HK-2 (cell line): ENCODE data around the gene CDH13.

ENCODE experiments used
- DNase-seq: peaks from one replicate; pipeline ENCODE4 v3.0.0-alpha.2; 2018; ENCODE audit not compliant: unreplicated experiment

Gene CDH13

DNA sequence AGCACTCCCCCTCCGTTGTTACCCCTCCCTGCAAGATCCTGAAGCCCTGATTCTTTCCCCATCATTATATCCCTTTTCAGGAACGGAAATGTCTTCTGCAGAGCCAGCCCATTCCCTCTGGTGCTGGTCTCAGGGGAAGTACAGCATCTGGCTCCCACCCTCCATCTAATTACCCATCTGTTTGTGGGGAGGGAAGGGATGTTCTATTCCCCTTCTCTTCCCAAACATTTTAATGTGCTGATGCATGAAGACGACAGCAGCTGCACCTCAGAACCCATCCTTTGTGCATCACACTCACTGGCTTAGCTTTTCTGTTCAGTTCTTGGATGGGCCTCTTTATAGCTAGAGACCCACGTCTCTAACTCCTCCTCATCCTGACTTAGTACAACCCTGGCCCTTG is 367.2 kb downstream of the CDH13 start:
- DNase-seq = no peak

DNA sequence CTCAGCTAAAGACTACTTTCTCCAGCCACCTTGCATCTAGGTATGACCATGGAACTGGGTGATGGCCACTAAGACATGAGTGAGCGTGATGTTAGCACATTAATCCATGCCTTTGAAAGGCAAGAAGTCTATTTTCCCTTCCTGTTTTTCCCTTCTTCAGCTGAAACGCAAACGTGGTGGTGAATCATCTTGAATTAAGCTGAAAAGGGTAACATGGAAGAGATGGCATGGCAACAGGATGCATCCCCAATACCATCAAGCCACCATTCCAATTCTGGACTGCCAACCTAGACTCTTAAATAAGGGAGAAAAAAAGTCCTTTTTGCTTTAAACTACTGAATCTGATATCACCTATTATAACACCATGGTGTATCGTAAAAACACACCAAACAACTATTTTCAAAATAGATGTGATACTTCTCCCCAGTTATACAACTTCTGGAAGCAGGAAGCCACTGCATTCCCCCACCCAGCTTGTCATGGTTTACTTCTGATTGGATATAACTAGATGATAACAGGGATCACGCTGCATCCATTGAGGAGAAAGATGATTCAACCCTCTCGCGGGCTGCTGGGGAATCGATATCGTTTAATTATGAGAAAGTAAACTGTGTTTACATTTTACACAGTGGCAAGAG is 368.6 kb downstream of the CDH13 start:
- no peak for DNase-seq

DNA sequence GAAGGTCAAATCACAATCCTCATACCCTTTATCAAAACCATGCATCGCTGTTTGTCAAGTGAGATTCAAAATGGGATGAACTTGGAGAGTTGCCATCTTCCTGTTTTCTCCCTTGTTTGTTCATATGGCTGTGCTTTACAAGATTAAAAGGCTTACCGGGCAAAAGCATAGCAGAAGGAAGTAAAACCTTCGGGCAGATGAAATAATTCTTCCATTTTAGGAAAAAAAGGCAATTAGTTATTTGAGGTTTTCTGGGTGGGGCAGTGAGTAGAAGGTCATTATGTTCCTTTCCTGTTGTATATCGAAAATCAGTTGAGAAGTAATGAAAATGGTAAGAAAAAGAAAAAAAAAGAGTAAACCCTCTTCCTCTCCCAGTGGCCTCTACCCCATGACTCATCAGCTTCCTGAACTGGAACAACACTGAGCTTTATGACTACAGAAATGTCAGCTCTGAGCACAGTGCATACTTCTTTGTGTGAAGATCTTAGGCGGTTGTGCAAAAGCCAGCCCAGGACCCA is 369.2 kb downstream of the CDH13 start:
- DNase-seq = peak; percentile 2

DNA sequence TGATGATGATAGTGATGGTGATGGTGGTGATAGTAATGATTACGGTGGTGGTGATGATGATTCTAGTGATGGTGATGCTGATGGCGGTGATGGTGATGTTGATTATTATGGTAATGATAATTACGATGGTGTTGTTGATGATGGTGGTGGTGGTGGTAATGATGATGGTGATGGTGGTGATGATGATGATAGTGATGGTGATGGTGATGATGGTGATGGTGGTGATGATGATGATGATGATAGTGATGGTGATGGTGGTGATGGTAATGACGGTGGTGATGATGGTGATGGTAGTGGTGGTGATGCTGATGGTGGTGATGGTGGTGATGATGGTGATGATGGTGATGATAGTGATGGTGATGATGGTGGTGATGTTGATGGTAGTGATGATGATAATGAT is 370.0 kb downstream of the CDH13 start:
- DNase-seq = no peak

DNA sequence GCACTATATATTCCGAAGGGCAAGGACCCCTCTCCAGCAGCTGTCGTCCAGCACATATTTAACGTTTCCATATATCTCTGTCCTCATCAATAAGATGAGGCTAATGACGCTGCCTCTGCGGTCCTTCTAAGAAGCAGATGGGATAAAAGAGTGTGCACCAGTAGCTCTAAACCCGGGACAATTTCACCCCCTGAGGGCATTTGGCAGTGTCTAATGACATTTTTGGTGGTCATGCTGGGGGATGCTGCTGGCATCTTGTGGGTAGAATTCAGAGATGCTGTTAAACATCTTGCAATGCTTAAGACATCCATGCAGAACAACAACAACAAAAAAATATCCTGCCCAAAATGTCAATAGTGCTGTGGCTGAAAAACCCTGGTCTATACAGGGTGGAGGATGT is 372.9 kb downstream of the CDH13 start:
- no peak for DNase-seq

DNA sequence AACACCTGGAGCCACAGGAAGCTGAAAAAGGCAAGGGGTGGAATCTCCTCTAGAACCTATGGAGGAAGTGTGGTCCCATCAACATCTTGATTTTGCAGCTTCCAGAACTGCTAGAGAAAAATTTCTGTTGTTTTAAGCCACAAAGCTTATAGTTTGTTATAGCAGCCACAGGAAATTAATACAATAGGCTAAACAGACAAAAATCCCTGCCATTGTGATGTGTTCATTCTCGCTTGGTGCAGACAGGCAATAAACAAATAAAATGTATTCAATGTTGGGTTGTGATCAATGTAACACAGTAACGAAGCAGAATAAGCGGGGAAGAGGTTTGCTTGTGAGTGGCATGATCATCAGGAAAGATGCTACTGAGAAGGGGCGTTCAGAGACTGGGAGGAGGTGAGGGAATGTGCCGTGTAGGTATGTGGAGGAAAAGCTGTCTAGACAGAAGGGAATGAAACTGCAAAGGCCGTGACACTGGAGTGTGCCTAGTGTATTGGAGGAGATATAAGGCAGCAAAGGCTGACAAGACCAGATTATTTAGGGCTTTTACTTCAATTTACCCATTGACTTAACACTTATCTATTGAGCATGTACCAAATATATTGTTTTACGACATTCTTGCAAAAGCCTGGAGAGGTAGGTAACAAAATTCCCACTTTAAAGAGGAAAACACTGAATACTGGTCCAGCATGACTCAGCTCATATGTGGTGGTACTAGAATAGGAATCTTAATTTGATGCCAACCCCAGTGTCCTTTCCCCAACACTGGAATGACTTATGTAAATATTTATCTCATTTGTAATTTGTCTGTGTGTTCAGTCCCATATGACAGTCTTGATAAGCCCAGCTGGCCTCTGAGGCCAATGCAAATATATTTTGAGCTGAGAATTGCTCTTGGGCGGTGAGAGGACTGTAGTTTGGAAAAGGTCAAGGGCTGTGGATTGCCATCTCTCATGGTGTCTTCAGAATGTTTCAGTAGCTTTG is 375.9 kb downstream of the CDH13 start:
- DNase-seq = no peak

DNA sequence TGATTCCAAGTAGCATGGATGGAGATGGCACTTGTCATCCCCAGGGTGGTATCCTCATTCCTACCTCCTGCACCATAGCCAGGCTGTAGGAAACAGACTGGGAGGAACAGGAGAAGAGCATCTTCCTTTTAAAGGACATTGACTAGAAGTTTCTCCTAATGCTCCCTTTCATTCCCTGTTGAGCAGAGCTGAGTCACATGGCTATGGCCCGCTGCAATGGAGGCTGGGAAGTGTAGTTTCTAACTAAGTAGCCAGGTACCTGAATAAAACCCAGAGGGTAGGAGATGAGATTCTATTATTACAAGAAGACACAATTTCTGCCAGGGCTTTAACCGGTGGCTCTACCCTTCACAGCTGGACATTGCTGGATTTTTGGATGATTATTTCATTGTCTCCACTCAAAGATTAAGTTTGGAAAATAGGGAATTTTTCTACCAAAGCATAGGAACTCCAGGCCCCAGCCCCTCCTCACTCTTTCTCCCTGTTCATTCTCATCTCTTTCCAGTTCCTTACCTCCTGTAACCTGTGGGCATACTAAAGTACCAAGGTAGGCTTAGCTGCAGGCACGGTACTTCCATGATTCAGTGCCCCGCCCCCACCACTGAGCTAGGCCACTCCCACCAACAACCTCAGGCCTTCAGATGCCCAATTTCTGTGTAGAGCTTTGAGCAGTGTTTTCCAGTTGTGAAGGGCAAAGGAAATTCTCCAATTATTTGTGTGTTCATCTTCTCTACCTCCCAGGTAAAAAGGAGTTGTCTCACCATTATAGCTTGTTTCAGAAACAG is 378.3 kb downstream of the CDH13 start:
- no peak for DNase-seq

DNA sequence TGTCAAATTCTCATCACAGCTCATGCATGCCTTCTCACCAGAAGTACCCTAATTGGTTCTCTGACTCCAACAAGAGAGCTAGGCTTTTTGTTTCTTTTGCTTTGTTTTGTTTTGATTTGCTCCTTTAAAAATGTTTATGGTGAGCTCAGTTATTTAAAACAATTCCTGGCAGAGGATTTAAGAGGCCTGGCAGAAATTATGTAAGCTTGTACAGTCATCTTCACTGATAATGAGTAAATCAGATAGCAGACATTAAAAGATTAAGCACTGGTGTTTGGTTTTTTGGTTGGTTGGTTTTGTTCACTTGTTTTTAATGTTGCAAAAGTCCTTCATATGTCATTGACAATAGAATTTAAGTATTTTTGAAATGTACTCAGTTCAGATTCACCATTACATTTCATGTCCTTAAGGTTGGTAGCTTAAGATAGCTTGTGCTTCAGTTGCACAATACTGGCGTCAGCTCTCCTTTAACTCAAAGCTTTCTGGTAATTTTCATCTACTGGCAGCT is 378.9 kb downstream of the CDH13 start:
- no peak for DNase-seq

DNA sequence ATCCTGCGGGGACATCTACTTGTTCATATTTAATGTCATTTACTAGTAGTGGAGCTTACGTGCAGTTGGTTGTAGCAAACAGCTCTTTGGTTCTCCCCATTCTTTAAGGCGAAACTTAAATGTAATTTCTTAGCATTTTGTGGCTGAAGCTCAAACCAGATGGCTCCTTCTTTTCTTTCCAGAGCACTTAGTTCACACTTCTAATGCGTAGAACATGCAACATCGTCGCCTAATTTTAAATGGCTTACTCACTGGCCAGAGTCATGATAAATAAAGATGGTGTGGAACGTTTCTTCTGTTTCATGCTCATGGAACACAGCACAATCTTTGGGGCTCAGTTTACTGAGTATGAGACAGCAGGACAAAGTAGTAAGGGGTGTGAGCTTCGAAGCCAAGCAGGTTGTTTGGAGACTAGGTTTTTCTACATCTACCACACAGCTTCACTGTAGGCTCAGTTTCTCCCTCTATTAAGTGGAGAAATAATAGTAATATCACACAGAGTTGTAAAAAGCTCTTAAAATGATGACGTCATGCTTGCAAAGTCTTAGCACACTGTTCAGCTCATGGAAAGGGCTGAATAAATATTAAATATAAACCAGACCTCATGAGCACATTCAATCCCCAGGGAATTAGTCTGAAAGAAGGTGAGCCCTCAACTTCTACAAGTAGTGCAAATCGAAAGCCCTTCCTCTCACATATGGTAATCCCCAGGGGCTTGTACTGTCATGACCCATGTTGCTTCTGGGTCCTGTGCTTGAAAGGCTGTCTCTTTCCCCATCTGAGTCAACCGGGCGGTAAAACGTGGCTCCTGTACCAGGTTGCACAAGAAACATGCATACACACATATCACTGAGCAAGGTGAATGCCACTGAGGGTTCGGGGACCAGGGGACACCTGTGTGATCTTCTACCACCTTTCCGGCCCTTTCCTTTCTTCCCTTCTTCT is 384.3 kb downstream of the CDH13 start:
- DNase-seq = no peak

DNA sequence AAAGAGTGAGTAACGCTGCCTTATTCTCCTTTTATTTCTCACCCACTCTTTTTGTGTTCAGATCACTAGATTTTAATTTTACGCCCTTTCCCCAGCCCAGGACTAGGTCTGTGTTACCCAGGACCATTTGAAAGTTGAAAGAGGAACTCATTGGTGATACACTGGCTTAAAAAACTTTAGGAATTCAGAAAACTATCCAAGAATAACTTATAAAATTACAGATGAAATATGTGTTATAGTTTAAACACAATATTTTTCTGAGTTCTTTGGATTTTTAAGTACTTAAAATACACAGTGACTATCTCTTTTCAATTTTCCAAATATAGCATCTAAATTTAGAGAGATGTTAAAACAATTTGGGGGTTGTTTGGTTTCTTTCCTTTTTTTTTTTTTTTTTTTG is 385.2 kb downstream of the CDH13 start:
- DNase-seq = no peak

DNA sequence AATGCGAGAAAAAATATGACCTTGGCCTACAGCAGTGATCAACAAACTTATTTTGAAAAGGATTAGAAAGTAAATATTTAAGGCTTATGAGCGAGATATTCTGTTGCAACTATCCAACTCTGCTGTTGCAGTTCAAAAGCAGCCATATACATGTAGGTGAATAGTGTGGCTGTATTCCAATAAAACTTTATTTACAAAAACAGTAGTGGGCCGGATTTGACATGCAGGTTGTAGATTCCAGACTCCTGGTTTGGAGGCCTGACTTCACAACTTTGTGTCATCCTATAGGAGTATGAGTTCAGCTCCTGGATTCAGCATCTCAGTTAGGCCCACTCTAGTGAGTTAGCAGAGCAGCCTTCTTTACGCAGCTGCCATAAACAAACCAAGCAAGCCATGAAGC is 386.3 kb downstream of the CDH13 start:
- no peak for DNase-seq

DNA sequence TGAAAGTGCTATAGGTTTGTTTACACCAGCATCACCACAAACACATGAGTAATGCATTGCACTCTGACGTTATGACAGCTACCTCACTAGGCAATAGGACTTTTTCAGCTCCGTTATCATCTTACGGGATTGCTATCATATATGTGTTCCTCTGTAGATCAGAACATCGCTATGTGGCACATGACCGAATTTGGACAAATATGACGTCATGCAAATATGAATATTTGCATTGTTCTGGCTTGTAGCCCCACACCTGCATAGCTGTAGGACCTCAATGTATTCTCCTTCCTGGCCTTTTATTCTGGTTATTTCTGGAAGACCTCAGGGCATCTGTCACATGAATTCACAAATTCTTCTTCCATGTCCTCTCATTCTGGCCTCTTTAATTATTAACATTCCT is 393.2 kb downstream of the CDH13 start:
- no peak for DNase-seq

DNA sequence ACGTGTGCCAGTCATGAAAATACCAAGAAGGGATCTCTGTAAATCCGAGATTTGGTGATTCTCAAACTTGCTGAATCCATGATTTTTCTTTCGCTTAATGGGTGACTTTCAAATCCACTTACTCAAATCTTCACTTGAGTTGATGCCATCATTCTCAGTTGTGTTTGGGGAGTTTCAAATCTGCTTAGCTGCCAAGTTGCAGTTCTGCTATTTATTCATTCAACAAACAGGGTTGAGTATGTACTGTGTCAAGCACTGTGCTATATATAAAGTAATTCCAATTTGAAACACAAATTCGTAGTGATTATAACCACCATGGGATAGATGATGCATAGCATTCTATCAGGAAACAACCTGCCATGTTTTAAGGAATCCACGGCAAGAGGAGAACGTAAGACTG is 394.3 kb downstream of the CDH13 start:
- no peak for DNase-seq

DNA sequence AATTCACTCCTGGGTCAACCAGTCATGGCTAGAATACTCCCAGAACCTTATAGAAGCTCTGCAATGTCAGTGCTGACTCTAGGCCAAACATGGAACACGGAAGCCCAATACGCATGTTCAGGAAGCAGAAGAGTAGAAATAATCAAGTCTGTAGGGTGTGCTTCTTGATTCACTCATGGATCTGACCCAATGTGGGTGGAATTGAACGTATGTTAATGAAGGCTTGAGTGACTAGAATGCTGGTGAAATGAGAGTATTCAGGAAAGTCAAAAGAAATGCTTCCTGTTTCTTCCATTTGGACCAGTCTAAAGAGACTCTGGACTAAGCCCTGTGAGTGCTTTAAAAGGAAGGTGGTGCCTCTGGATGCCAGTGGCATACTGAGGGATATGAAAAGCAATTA is 395.0 kb downstream of the CDH13 start:
- DNase-seq = no peak

DNA sequence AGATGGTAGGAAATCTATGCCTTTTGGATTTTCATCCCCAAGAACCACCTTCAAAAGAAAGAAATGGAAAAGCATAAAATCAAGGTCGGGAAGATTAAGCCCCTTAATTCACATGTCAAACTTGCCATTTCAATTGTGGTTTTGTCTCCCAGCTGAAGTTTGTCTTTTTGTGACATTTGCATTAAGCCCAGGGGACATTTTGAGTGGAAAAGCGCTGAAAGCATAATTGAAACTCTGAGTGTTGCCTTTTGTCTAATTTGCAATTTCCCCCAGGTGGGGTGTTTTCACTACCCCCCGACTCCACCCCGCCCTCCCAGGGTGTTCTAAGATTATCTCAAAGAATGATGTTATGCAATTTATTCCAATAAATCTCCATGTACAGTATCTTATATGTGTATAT is 396.2 kb downstream of the CDH13 start:
- no peak for DNase-seq

DNA sequence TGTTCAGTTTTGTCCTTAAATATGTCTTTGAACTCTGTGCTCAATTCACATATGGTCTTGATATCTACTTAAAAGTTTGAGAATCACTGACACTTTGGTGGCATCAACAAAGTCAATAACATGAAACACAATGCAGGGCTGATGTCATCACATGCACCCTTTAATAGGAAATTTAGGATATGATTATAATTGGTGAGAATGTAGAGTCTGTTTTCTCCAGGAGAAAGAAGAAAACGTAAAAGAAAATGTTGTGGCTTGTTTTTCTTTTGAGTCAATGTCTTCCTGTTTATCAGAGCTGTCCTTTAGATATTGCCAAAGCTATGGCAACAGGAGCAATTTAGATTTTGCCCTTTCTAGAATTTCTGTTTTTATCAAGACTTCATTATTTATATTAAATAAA is 396.9 kb downstream of the CDH13 start:
- no peak for DNase-seq

DNA sequence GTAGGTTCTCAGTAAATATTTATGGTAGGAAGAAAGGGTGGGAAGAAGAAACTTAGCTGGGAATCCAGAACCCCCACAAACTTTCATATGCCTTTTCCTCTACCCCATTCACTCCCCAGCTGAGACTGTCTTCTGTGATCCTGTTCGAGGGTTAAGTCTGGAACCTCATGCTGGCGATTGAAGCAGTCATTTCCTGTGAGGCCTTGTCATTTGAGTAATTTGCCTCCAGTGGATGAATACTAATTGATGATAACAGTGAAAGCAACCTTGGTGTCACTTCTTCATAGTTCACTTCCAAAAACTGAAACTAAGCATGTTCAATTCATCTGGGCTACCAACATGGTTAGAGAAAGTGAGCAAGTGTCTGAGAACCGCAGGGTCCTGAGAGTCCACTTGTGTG is 401.2 kb downstream of the CDH13 start:
- DNase-seq = no peak

DNA sequence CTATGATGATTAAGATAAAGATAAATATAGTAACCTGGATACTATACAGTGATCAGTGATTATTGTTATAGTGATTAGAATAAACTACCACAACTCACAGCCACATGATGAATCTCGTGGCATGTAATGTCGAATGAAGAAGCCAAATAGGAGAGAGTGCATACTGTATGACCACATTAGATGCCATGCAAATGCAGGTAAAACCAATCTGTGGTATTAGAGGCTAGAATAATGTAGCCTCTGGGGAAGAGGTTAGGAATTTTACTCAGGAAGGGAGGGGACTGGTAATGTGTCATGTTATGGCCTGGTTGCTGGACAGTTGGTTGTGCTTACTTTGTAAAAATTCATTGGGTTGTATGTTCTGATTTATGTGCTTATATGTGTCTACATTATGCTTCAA is 402.7 kb downstream of the CDH13 start:
- no peak for DNase-seq

DNA sequence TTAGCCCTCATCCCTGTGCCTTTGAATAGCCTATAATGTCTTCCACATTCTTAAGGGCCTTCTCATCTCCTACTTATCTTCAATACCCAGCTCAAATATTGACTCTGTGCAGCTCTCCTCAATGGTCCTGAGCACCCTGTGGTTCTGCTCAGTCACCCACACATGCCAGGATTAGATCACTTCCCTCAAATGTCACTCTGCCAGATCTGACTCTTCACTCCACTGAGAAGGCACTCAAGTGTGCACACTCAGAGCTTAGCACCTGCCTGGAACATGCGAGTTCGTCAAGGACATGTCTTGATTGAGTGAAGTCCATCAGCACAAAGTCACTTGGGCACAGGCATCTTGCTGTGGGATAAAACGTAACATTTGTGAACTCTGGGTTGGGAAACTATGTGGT is 404.8 kb downstream of the CDH13 start:
- no peak for DNase-seq

DNA sequence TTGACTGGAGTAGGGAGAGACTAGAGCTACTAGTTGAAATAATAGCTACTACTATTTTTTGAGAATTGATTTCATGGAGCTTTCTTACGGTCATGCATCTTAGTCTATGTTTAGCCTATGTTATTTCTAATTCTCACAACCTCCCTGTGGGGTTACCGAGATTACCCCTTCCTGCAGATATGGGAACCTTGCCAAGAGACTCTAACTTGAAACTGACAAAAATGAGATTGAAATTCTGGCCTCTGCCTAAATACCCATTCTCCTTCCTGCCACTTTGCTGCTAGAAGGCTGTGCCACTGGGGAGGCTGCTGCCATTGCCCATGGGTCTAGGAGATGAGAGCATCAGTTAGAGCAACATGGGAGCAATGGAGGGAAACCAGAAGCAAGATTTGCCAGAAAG is 410.3 kb downstream of the CDH13 start:
- DNase-seq = no peak

DNA sequence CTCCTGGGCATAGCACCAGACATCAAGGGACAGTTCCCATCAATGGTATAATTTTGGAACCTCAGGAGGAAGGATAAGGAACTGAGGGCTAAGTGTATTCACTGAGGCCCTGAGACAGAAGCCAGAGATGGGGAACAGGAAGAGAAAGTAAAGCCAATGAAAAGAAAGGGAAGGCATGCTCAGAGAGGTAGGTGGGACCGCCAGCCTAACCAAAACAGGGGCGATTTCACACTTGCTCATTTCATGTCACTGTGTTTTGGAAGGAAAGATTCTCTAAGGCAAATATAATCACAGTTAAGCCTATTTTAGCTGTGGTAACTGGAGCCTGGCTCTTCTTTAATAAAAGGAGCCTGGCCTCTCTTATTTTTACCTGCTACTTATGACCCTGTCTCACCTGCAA is 411.1 kb downstream of the CDH13 start:
- no peak for DNase-seq
